OCI-LY7 (cell line): ENCODE results near the gene NR1H4.

Source experiments
- EZH2phosphoT487 ChIP-seq: fragments of 200-600 bp; sonication (generic); IDR thresholded peaks from 2 replicates; pipeline ENCODE4 v1.6.1; 2018; ENCODE audit warnings: low read depth, borderline replicate concordance, mild to moderate bottlenecking, mixed run types, antibody characterized with exemption, low read length, moderate library complexity, mixed read lengths
- TF ChIP-seq, protein P1 (sequence below): fragments of 200-600 bp; sonication (generic); conservative IDR thresholded peaks from 2 replicates; pipeline ENCODE4 v1.5.1; 2014; ENCODE audit warnings: mild to moderate bottlenecking, antibody characterized with exemption, low read length, moderate library complexity, mixed read lengths

GRCh38 chr12:100564905-100565467 lies 91.3 kb downstream of the NR1H4 start:
- TF ChIP-seq, protein P1, sequence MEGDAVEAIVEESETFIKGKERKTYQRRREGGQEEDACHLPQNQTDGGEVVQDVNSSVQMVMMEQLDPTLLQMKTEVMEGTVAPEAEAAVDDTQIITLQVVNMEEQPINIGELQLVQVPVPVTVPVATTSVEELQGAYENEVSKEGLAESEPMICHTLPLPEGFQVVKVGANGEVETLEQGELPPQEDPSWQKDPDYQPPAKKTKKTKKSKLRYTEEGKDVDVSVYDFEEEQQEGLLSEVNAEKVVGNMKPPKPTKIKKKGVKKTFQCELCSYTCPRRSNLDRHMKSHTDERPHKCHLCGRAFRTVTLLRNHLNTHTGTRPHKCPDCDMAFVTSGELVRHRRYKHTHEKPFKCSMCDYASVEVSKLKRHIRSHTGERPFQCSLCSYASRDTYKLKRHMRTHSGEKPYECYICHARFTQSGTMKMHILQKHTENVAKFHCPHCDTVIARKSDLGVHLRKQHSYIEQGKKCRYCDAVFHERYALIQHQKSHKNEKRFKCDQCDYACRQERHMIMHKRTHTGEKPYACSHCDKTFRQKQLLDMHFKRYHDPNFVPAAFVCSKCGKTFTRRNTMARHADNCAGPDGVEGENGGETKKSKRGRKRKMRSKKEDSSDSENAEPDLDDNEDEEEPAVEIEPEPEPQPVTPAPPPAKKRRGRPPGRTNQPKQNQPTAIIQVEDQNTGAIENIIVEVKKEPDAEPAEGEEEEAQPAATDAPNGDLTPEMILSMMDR, result no peak
- TF ChIP-seq EZH2phosphoT487, result no peak
